DND-41 (cell line): ENCODE data around the gene GADD45A.

ENCODE experiments used
- ATAC-seq: fragments of 200-7000 bp; cut with Tn5 transposase; 3 replicates; pipeline ENCODE4 v1.9.1; 2021; ENCODE audit warnings: low read depth; ENCODE audit not compliant: insufficient read depth
- DNase-seq: peaks from one replicate; pipeline ENCODE4 v3.0.0-alpha.2; 2020
- H2AFZ ChIP-seq: 2 replicates; pipeline ENCODE4 v1.6.0; 2012; ENCODE audit warnings: low read depth, low read length
- H3K27ac ChIP-seq: 2 replicates; pipeline ENCODE4 v1.5.1; 2012; ENCODE audit warnings: low read length, inconsistent platforms
- H3K27me3 ChIP-seq: fragments of 200-600 bp; sonication (generic); 2 replicates; pipeline ENCODE4 v1.6.0; 2012; ENCODE audit warnings: low read length, mild to moderate bottlenecking, inconsistent platforms; ENCODE audit not compliant: insufficient read depth, poor library complexity
- H3K36me3 ChIP-seq: 2 replicates; pipeline ENCODE4 v1.5.1; 2012; ENCODE audit warnings: low read length, inconsistent platforms; ENCODE audit not compliant: insufficient read depth
- H3K4me1 ChIP-seq: 2 replicates; pipeline ENCODE4 v1.5.1; 2012; ENCODE audit warnings: mild to moderate bottlenecking, low read length; ENCODE audit not compliant: insufficient read depth
- H3K4me2 ChIP-seq: 2 replicates; pipeline ENCODE4 v1.6.0; 2012; ENCODE audit warnings: mild to moderate bottlenecking, moderate library complexity, low read length, inconsistent platforms; ENCODE audit not compliant: insufficient read depth
- H3K4me3 ChIP-seq, 2 experiments: fragments of 200-600 bp in 1 of 2; shearing (Covaris generic) in 1 of 2; 2 replicates each; pipeline ENCODE4 v1.5.1; 2012 to 2016; ENCODE audit warnings: inconsistent platforms in 2 of 2, low read length in 2 of 2, mild to moderate bottlenecking in 2 of 2, low read depth in 1 of 2, moderate library complexity in 1 of 2
- H3K79me2 ChIP-seq: 2 replicates; pipeline ENCODE4 v1.6.0; 2012; ENCODE audit warnings: low read length, inconsistent platforms; ENCODE audit not compliant: insufficient read depth
- H3K9ac ChIP-seq: 2 replicates; pipeline ENCODE4 v1.6.0; 2012; ENCODE audit warnings: low read depth, mild to moderate bottlenecking, inconsistent platforms, low read length, moderate library complexity
- H3K9me3 ChIP-seq: 2 replicates; pipeline ENCODE4 v1.5.1; 2012; ENCODE audit warnings: low read length, moderate library complexity, mild to moderate bottlenecking, inconsistent platforms; ENCODE audit not compliant: insufficient read depth, severe bottlenecking
- H4K20me1 ChIP-seq: 2 replicates; pipeline ENCODE4 v1.6.0; 2012; ENCODE audit warnings: low read length; ENCODE audit not compliant: insufficient read depth
- EZH2 ChIP-seq: IDR thresholded peaks from 3 replicates; pipeline ENCODE4 v1.6.1; 2012; ENCODE audit warnings: borderline replicate concordance, low read depth, mild to moderate bottlenecking, moderate library complexity, low read length, inconsistent platforms; ENCODE audit not compliant: severe bottlenecking
- TF ChIP-seq, protein P1 (sequence below): IDR thresholded peaks from 2 replicates; pipeline ENCODE4 v1.5.1; 2012; ENCODE audit warnings: borderline replicate concordance, low read length, moderate library complexity, mild to moderate bottlenecking; ENCODE audit not compliant: poor library complexity, severe bottlenecking; ENCODE audit errors: extremely low read depth

Gene GADD45A

DNA sequence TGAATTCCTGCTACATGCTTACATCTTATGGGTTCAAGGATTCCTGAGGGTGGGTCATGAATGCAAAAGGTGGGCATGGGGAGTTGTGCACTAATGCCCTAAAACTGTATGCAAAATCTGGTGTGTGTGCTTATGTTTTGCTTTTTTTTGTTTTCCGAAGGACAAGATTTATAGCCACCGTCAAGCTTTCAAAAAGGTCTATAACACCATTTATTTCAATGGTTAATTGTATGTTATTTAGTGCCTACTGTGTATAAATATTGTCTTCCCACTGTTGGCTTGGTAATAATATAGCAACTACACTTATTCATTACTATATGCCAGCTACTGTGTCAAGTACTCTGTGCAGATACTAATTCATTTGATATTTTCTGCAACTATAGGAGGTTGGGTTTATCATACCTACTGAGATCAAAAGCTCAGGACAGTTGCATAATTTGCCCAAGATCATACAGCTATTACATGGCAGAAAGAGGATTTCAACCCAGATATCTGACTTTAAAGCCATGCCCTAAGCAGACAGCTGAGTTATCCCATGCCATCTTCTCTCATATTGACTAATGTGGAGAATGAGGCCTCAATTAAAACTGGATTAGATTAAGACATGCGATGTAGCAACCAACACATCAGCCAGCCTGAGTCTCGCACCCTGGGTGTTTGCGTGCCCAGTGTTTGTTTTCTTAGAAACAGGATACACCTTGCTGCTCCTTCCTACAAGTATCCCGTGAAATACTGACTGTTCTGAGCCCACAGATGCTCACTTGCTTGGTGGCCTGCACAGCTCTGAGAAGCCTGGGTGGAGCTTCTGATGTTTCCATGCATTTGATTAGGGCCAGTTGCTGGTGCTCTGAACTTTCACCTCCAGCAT is 34.6 kb downstream of the GADD45A start:
- Histone ChIP-seq H3K27me3 (no peaks in the 10 kb centered on the region), H3K4me3 (no peak overlapping the region), H3K36me3 (no peaks in the 10 kb centered on the region), H2AFZ (no peak overlapping the region), H3K79me2 (no peaks in the 10 kb centered on the region), H3K9me3 (no peaks in the 10 kb centered on the region), H3K4me1 (peaks cover 9% of the 10 kb centered on the region), H3K9ac (no peak overlapping the region), H3K4me2 (no peak overlapping the region), H3K27ac (no peak overlapping the region), H4K20me1 (no peaks in the 10 kb centered on the region)
- DNase-seq (no peak), ATAC-seq (no peak)
- TF ChIP-seq EZH2: no peak
- TF ChIP-seq, protein P1, sequence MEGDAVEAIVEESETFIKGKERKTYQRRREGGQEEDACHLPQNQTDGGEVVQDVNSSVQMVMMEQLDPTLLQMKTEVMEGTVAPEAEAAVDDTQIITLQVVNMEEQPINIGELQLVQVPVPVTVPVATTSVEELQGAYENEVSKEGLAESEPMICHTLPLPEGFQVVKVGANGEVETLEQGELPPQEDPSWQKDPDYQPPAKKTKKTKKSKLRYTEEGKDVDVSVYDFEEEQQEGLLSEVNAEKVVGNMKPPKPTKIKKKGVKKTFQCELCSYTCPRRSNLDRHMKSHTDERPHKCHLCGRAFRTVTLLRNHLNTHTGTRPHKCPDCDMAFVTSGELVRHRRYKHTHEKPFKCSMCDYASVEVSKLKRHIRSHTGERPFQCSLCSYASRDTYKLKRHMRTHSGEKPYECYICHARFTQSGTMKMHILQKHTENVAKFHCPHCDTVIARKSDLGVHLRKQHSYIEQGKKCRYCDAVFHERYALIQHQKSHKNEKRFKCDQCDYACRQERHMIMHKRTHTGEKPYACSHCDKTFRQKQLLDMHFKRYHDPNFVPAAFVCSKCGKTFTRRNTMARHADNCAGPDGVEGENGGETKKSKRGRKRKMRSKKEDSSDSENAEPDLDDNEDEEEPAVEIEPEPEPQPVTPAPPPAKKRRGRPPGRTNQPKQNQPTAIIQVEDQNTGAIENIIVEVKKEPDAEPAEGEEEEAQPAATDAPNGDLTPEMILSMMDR: no peak

DNA sequence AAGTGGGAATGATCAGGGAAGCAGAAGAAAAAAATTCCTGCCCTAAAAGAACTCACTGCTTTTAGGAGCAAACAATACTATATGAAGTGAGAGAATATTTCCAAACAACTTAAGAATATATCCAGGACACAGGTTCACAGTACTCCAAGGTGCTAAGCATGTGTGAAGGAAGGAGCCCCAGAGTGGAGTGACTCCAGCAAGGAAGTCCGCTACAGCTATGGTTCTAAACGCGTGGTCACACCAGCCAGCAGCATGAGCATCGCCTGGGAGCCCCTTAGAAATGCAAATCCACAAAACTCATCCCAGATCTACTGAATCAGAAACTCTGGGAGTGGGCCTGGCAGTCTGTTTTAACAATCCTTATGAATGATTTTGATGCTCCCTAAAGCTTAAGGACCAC is 36.1 kb downstream of the GADD45A start:
- Histone ChIP-seq H3K79me2 (no peaks in the 10 kb centered on the region), H2AFZ (no peak overlapping the region), H3K27ac (no peak overlapping the region), H3K36me3 (no peaks in the 10 kb centered on the region), H3K27me3 (no peaks in the 10 kb centered on the region), H4K20me1 (no peaks in the 10 kb centered on the region), H3K4me2 (no peak overlapping the region), H3K4me3 (no peak overlapping the region), H3K4me1 (peaks cover 10% of the 10 kb centered on the region), H3K9ac (no peak overlapping the region), H3K9me3 (no peaks in the 10 kb centered on the region)
- ATAC-seq (no peak), DNase-seq (no peak)
- TF ChIP-seq, protein P1: no peak
- no peak for TF ChIP-seq EZH2

DNA sequence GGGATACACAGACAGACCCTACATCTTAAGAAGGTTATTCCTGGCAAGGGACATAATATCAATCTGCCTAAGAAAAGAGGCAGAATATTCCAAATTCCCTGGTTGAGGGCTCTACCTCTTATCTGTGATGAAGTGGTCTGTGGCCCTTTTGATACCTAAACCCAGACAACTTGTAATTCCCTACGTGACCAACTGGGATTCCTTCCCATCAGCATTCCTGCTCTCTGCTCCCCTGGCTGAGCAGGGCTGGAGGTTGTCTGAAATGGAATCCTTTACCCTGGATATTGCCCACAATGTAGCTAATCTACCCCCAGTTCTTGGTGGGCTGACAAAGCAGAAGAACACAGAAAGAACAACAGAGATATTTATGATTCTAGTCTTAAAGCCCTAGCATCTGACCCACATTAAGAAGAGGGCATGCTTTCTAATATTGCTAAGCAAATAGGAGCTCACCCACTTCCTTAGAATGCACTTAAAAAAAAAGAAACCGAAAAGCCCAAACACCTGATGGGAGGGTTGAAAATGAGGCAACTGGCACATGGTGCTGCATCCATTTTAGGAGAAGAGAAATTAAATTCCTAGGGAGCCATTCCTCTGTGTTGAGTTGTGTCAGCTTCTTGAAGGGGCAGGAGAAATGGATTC is 36.8 kb downstream of the GADD45A start:
- no peaks in the 10 kb centered on the region for H3K9me3 ChIP-seq
- no peak overlapping the region for H3K9ac ChIP-seq
- TF ChIP-seq, protein P1: no peak
- no peak for TF ChIP-seq EZH2
- H3K27me3 ChIP-seq: no peaks in the 10 kb centered on the region
- H3K79me2 ChIP-seq: no peaks in the 10 kb centered on the region
- no peak overlapping the region; the same call in 1 of the 2 replicates for H3K27ac ChIP-seq
- no peaks in the 10 kb centered on the region for H3K36me3 ChIP-seq
- H4K20me1 ChIP-seq: no peaks in the 10 kb centered on the region
- H3K4me3 ChIP-seq: no peak overlapping the region
- H3K4me2 ChIP-seq: no peak overlapping the region
- DNase-seq (no peak), ATAC-seq (peak; percentile 60)
- H3K4me1 ChIP-seq: peaks cover 13% of the 10 kb centered on the region
- peak overlapping the region; percentile 52 for H2AFZ ChIP-seq
